ENCODE data around the gene COL4A5.

Gene COL4A5

DNA sequence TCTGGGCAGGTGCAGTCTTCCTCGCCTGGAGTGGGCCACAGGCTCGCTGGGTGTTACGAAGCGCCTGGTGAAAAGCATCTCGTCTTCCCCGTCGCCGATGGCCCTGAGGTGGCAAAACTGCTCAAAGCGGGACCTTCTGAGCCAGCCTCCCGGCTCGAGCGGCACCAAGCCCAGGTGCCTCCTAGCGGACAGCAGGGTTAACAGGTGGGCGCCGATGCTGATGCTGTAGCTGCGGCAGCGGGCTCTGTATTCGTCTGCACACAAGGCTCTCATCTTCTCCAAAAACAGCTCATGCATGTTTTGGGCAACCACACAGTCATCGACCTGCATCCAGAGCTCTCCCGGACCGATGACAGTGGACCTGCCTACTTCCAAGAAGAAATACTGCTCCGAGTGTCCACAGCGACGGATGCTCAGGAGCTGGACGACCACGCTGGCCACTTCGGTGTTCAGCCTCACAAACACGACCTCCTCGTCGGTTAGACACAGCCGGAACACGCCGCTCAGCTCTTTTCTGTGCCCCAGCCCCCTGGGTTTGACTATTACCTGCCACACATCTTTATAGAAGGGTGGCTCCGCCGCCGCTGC, 295.5 kb downstream of the COL4A5 start:
- Histone ChIP-seq H3K4me3 (peak overlapping the region in 2 of 7 experiments; percentile 29 to 42), H3K27ac (peak overlapping the region in 1 of 21 experiments; percentile 76)

DNA sequence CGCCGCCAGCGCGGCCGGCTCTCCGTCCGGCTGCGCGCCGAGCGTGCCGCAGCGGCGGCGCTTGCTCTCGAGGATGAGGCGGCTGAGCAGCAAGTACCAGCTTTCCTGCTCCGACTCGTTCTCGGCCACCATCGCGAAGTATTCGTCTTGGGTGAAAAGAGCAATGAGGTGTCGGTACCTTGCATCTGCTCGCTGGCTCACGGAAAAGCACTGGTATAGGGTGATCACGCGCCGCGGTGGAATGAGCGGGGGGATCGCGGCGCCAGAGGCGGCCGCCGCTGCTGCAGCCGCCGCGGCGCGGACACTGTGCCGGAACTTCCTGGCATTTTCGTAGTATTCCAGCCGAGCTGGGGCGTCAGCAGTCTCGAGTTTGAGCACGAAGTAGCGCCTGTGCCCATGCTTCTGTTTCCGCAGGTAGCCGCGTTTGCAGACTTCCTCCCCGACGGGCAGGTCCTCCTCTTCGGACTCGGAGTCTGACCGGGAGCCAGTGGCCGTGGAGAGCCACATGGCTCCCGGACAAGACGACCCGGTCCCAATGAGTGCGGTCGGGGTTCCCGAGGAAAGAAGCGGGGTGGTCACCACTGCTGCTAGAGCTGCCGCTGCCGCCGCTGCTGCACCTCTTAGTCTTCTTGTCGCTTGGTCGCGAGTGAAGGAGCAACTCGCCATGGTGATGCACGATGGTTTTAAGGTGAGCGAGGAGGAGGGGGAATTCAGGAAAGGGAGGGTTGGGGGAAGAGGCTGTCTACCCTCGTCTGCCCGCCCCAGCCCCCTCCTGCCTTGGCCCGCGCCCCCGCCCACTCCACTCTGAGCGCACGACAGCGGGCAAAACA, 296.3 kb downstream of the COL4A5 start:
- H3K27ac ChIP-seq: peak overlapping the region in 2 of 21 experiments; percentile 11 to 76

DNA sequence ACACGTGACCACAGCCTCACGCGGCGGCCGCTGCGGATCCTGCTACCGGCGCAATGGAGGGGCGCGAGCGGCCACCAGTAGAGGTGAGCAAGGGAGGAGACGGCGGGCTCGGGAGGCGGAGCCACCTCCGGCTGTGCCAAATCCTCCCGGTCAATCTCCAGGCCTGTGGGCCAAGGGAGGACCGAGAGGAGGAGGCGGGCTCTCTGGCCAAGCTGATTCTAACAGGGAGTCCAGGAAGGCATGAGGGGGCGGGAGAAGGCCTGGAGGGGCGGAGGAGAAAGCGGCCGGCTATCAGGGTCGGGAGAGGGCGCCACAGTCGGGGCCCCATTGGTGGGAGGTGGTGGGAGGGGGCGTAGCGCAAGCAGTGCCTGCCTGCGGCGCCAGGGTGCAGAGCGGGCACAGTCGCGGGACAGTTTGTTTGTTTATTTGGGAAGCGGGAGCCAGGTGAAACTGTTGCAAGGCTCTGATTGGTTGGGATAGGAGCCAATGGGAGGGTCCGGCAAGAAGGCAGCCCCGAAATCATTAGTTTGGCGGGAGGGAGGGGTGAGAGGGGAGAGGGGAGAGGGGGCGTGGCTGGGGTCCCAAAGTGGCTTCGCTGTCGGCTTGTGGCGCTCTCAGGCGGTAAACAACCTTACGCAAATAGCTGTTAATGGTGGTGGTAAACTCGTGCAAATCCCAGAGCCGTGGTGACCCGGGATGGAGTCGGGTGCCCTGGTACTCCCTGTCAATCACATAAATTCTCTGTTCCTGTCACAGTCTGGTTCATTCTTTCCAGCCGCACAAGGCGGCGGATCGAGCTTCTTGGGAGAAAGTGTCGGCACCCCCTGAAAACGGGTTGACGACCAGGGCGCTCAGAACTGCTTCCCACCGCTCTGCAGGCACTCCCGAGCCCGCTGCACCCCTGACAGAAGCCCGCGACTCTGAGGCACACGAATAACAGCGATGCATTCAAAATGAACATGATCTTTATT, 297.2 kb downstream of the COL4A5 start, which contains the start of gene IRS4:
IRS4 (minus strand) TSS at position 55 of the 971 bp plus-strand sequence.
- peak within 1 kb of the TSS in 5 of 7 experiments; percentile 2 to 42 (median 29) for H3K4me3 ChIP-seq
- H3K27ac ChIP-seq: peak within 1 kb of the TSS in 2 of 21 experiments; percentile 11 to 76

More for the DNA sequence above, 296.3 kb downstream of the COL4A5 start:
- H3K4me3 ChIP-seq: peak overlapping the region in 5 of 7 experiments; percentile 2 to 42 (median 29)

DNA sequence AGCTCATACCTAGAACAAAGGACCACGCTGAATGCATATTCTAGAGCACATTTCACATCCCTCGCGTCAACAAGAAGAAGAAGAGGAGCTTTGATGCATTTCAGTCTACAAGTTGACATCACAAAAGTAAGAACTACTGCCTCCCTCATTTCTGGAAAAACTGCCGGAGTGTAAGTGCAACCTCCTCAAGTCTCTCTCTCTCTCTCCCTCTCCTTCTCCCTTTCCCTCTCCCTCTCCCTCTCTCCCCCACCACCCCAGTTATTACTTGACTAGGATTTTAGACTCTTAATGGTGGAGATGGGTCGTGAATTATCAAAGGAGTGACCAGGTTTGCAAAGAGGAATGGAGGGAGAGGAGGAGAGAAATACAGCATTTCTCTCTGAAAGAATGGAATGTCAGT, 298.1 kb downstream of the COL4A5 start:
- peak overlapping the region in 1 of 21 experiments; percentile 30 for H3K27ac ChIP-seq
- H3K4me3 ChIP-seq: peak overlapping the region in 1 of 7 experiments; percentile 42

DNA sequence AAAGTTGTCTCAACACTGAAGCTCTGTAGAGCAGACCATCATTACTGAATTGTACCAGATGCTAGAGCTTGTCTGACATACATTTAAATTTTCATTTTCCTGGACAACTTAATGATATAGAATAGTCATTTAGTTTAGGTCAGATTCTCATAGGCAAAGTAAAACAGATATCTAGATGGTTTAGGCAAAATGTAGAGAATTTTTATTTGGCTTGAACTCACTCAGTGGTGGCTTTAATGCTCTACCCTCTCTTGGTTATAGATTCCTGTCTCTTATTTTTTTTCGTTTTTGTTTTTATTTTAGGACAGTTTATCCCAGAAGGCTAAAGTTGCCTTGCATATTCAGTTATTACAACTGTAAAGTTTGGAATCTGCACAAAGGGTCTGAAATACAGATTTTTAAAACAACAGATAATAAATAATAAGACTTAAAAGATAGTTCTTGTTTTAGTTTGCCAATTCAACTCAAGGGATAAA, 300.7 kb downstream of the COL4A5 start:
- H3K27ac ChIP-seq: no peak overlapping the region

More for the DNA sequence above, 300.7 kb downstream of the COL4A5 start:
- H3K4me3 ChIP-seq: no peak overlapping the region

Data from skin epidermis (tissue), 12 donors.